ENCODE data around the gene RAB29. TPM values are rescaled to one million over a fixed set of nuclear protein-coding genes. Genes with fewer than 3 reads are reported as not detected.
"Not testable (repeated sequence)": the region's sequence is repeated elsewhere in the genome, so short reads cannot be mapped to it uniquely, and the experiment has no call there.

RAB29 gene
- total and polyA plus RNA-seq, 9 of the 15 experiments (the other 6 are each of a cell fraction or from before 2014, with no cell fraction given): 6.3 to 17.6 (median 8.0) TPM

DNA sequence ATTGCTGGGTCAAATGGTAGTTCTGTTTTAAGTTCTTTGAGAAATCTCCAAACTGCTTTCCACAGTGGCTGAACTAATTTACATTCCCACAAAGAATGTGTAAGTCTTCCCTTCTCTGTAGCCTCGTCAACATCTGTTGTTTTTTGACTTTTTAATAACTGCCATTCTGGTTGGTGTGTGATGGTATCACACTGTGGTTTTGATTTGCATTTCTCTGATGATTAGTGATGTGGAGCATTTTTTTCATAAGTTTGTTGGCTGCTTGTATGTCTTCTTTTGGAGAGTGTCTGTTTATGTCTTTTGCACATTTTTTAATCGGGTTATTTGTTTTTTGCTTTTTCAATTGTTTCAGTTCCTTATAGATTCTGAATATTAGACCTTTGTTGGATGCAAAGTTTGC, 48.0 kb upstream of the RAB29 start:
- H3K4me1 ChIP-seq (replicated peaks in 1 of 2; ENCODE audit: control insufficient read depth in 2 of 2, insufficient read depth in 2 of 2, low read length in 2 of 2); H3K4me3 ChIP-seq; H4K20me1 ChIP-seq (replicated peaks; ENCODE audit: control insufficient read depth, insufficient read depth, low read length); CTCF ChIA-PET (ENCODE audit: low intra/inter-chr PET ratio); H3K9me3 ChIP-seq (replicated peaks; ENCODE audit: control insufficient read depth, insufficient read depth, low read depth, low read length); H3K9me1 ChIP-seq (ENCODE audit: control insufficient read depth, insufficient read depth, low read length); H3K27ac ChIP-seq (ENCODE audit: extremely low read depth, low read depth, low read length); H3K79me2 ChIP-seq (ENCODE audit: control insufficient read depth, insufficient read depth, low read length); ATAC-seq; DNase-seq (ENCODE audit: extremely low read depth in 1 of 4, low spot score in 3 of 4); H3K36me3 ChIP-seq (ENCODE audit: control insufficient read depth, insufficient read depth, low read length); POLR2A ChIA-PET; in situ Hi-C loops (cut with MboI); H3K9ac ChIP-seq (ENCODE audit: insufficient read depth in 1 of 2, low read depth in 2 of 2, low read length in 2 of 2); H3K4me2 ChIP-seq (ENCODE audit: insufficient read depth, low read length); BruUV-seq (replicated peaks); H2AFZ ChIP-seq (ENCODE audit: low read depth, low read length); intact Hi-C loops (cut with micrococcal nuclease): not testable (repeated sequence)
- FAIRE-seq: peak; percentile 49
- 0% methylated on average over 2 of the region's 2 CpGs for WGBS (ENCODE audit: insufficient coverage, low coverage, missing lambda C conversion rate)
- TF ChIP-seq, protein P1, sequence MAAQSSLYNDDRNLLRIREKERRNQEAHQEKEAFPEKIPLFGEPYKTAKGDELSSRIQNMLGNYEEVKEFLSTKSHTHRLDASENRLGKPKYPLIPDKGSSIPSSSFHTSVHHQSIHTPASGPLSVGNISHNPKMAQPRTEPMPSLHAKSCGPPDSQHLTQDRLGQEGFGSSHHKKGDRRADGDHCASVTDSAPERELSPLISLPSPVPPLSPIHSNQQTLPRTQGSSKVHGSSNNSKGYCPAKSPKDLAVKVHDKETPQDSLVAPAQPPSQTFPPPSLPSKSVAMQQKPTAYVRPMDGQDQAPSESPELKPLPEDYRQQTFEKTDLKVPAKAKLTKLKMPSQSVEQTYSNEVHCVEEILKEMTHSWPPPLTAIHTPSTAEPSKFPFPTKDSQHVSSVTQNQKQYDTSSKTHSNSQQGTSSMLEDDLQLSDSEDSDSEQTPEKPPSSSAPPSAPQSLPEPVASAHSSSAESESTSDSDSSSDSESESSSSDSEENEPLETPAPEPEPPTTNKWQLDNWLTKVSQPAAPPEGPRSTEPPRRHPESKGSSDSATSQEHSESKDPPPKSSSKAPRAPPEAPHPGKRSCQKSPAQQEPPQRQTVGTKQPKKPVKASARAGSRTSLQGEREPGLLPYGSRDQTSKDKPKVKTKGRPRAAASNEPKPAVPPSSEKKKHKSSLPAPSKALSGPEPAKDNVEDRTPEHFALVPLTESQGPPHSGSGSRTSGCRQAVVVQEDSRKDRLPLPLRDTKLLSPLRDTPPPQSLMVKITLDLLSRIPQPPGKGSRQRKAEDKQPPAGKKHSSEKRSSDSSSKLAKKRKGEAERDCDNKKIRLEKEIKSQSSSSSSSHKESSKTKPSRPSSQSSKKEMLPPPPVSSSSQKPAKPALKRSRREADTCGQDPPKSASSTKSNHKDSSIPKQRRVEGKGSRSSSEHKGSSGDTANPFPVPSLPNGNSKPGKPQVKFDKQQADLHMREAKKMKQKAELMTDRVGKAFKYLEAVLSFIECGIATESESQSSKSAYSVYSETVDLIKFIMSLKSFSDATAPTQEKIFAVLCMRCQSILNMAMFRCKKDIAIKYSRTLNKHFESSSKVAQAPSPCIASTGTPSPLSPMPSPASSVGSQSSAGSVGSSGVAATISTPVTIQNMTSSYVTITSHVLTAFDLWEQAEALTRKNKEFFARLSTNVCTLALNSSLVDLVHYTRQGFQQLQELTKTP (IDR thresholded peaks at IDR 0.05; ENCODE audit: low read depth in 1 of 2, partially characterized antibody in 2 of 2): peak in 1 of 2 experiments; percentile 95
- H3K27me3 ChIP-seq (ENCODE audit: control insufficient read depth in 2 of 2, insufficient read depth in 2 of 2, low read length in 2 of 2): peaks cover 26 to 30% of the 10 kb centered on the region in 2 experiments; a peak in 4 of 5 replicates

Data from K562 (cell line).